Parathyroid adenoma (tissue), 2 donors: ENCODE measurements around the gene SLC16A6.

ENCODE experiments used
- H2AFZ ChIP-seq: fragments of 300-600 bp; sonication (generic); one replicate; pipeline ENCODE4 v1.7.0; 2017; ENCODE audit warnings: antibody characterized with exemption, mild to moderate bottlenecking
- H3K27ac ChIP-seq: fragments of 300-600 bp; sonication (generic); one replicate; pipeline ENCODE4 v1.7.0; 2017
- H3K27me3 ChIP-seq: fragments of 300-600 bp; sonication (generic); one replicate; pipeline ENCODE4 v1.7.0; 2017; ENCODE audit warnings: low read length; ENCODE audit not compliant: control insufficient read depth, insufficient read depth
- H3K36me3 ChIP-seq: fragments of 300-600 bp; sonication (generic); one replicate; pipeline ENCODE4 v1.7.0; 2017; ENCODE audit warnings: low read length; ENCODE audit not compliant: control insufficient read depth, insufficient read depth
- H3K4me1 ChIP-seq: fragments of 300-600 bp; sonication (generic); one replicate; pipeline ENCODE4 v1.7.0; 2017; ENCODE audit warnings: control low read depth
- H3K4me2 ChIP-seq: fragments of 300-600 bp; sonication (generic); one replicate; pipeline ENCODE4 v1.7.0; 2017; ENCODE audit warnings: low read length
- H3K4me3 ChIP-seq: fragments of 300-600 bp; sonication (generic); one replicate; pipeline ENCODE4 v1.7.0; 2017; ENCODE audit warnings: low read depth, low read length
- H3K79me2 ChIP-seq: fragments of 300-600 bp; sonication (generic); one replicate; pipeline ENCODE4 v1.7.0; 2017; ENCODE audit warnings: control low read depth
- H3K9ac ChIP-seq: fragments of 300-600 bp; sonication (generic); one replicate; pipeline ENCODE4 v1.7.0; 2017; ENCODE audit warnings: mild to moderate bottlenecking
- H3K9me3 ChIP-seq: fragments of 300-600 bp; sonication (generic); one replicate; pipeline ENCODE4 v1.7.0; 2017; ENCODE audit warnings: low read length; ENCODE audit not compliant: control insufficient read depth
- CTCF ChIP-seq: fragments of 300-600 bp; sonication (generic); IDR thresholded peaks from one replicate; pipeline ENCODE4 v1.7.0; 2017; ENCODE audit warnings: antibody characterized with exemption, mild to moderate bottlenecking
- donor health status: primary hyperparathyroidism.

Gene SLC16A6

GRCh38 chr17:68295086-68295485, 4.2 kb upstream of the SLC16A6 start:
- no peak overlapping the region for H3K27ac ChIP-seq
- H3K4me3 ChIP-seq: no peak overlapping the region
- peaks cover 4% of the 10 kb centered on the region for H3K4me1 ChIP-seq
- H2AFZ ChIP-seq: no peak overlapping the region
- no peaks in the 10 kb centered on the region for H3K79me2 ChIP-seq
- TF ChIP-seq CTCF: no peak
- H3K4me2 ChIP-seq: no peak overlapping the region
- no peak overlapping the region for H3K9ac ChIP-seq
- no peaks in the 10 kb centered on the region for H3K27me3 ChIP-seq
- no peaks in the 10 kb centered on the region for H3K9me3 ChIP-seq
- no peaks in the 10 kb centered on the region for H3K36me3 ChIP-seq

DNA sequence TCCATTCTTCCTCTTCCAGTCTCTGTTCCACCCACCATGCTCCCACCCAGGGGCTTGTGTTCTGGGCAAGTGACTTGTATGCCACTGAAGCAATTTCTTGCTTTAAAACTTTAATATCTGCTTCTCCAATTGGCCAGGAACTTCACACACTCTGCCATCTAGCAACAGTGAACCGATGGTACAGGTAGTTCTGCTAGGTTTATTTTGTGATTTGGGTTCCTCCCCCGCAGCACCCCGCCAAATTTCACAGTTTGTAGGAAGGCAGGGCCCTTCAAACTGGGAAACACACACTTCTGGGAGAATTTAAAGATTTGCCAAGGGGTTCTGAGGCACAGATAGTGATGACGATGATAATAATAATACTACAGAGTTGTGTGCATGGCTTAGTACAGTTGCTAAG, 3.7 kb upstream of the SLC16A6 start:
- Histone ChIP-seq H2AFZ (no peak overlapping the region), H3K4me2 (no peak overlapping the region), H3K4me1 (peaks cover 4% of the 10 kb centered on the region), H3K36me3 (no peaks in the 10 kb centered on the region), H3K9ac (no peak overlapping the region), H3K27me3 (no peaks in the 10 kb centered on the region), H3K27ac (no peak overlapping the region), H3K79me2 (no peaks in the 10 kb centered on the region), H3K9me3 (no peaks in the 10 kb centered on the region), H3K4me3 (no peak overlapping the region)
- TF ChIP-seq CTCF: no peak

- Histone ChIP-seq H3K4me1 (peaks cover 4% of the 10 kb centered on the region), H3K27me3 (no peaks in the 10 kb centered on the region), H3K27ac (no peak overlapping the region)
Observed at GRCh38 chr17:68294196-68294555, 3.2 kb upstream of the SLC16A6 start.

GRCh38 chr17:68293490-68294195, 2.7 kb upstream of the SLC16A6 start:
- Histone ChIP-seq H2AFZ (no peak overlapping the region), H3K9me3 (no peaks in the 10 kb centered on the region), H3K27ac (no peak overlapping the region), H3K4me3 (no peak overlapping the region), H3K9ac (no peak overlapping the region), H3K36me3 (no peaks in the 10 kb centered on the region), H3K4me2 (no peak overlapping the region), H3K79me2 (no peaks in the 10 kb centered on the region), H3K27me3 (no peaks in the 10 kb centered on the region), H3K4me1 (peaks cover 4% of the 10 kb centered on the region)
- TF ChIP-seq CTCF: no peak

More at GRCh38 chr17:68294196-68294555, 3.2 kb upstream of the SLC16A6 start:
- TF ChIP-seq CTCF: no peak
- no peak overlapping the region for H2AFZ ChIP-seq
- no peaks in the 10 kb centered on the region for H3K79me2 ChIP-seq
- H3K4me2 ChIP-seq: no peak overlapping the region
- H3K9ac ChIP-seq: no peak overlapping the region
- H3K9me3 ChIP-seq: no peaks in the 10 kb centered on the region
- H3K4me3 ChIP-seq: no peak overlapping the region
- no peaks in the 10 kb centered on the region for H3K36me3 ChIP-seq

DNA sequence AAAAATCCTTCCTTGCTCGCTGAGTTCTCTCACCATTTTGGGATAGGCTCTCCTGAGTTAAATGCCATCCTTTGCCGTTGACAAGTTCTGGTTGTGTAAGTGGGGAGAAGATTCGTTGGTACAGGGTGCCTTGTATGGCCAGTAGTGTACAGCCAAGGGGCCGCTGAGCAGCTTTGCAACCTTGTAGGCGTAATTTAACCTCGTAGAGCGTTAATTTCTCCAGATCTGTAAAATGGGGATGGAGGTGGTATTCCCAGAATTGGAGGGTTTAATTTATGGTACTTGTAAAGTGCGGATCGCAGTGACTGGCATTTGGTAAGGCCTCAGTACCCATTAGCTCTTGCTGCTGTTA, 1.7 kb upstream of the SLC16A6 start:
- Histone ChIP-seq H3K36me3 (no peaks in the 10 kb centered on the region), H3K27me3 (no peaks in the 10 kb centered on the region), H3K9ac (no peak overlapping the region), H3K4me1 (peaks cover 4% of the 10 kb centered on the region), H3K9me3 (no peaks in the 10 kb centered on the region), H3K4me2 (peak overlapping the region; percentile 93), H3K79me2 (no peaks in the 10 kb centered on the region), H2AFZ (no peak overlapping the region), H3K4me3 (no peak overlapping the region), H3K27ac (no peak overlapping the region)
- TF ChIP-seq CTCF: no peak
